ENCODE measurements around the gene FNDC3B. TPM values are rescaled to one million over a fixed set of nuclear protein-coding genes. Genes with fewer than 3 reads are reported as not detected.

The FNDC3B gene
- total RNA-seq, 1 experiment from 2014 or later = 48.6 TPM

DNA sequence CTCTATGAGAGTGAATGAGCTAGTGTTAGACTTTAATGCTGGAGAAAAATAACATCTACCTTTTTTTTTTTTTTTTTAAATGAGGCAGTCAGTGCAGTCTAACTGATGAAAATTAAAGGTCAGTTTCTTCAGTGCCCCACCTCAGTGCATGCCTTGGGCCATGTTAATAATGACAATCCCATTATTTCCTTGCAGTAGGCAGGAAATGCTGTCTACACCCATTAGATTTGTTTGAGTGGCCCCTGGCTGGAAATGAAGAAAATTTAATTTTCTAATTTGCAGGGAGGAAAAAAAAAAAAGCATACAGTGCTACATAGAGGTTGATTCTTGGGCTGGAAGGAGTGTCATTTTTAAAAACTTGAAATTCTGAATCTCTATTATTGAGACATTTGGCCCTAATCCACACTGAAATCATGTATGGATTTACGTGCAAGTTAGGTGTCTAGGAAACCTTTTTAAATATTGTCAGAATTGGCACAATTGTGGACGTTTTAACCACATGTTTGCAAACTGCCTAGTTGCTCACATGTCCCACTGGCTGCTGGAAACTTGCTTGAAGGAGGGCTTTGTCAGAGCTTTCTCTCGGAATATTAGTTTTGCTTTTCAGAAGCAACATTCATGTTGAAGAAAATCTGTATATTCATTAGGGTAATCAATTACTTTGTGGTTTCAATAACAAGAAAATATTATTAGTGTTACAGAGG lies 18.4 kb downstream of the FNDC3B start:
- BruUV-seq (replicated peaks) = no TSS peak
- DNase-seq = no peak
- Histone ChIP-seq H3F3A (ENCODE audit: low read length, unreplicated experiment) (no peaks in the 10 kb centered on the region), H3K4me1 (ENCODE audit: insufficient read depth, low read length) (peaks cover 14% of the 10 kb centered on the region), H3K79me2 (ENCODE audit: low read length) (peaks cover 95% of the 10 kb centered on the region), H2AFZ (ENCODE audit: low read length) (no peak overlapping the region), H3K4me3 (ENCODE audit: low read length) (no peak overlapping the region), H3K9me3 (ENCODE audit: low read length) (no peaks in the 10 kb centered on the region), H3K9me2 (replicated peaks; ENCODE audit: low read length) (no peaks in the 10 kb centered on the region), H4K20me1 (ENCODE audit: low read length) (peaks cover 73% of the 10 kb centered on the region), H3K36me3 (ENCODE audit: low read depth, low read length) (peaks cover 7% of the 10 kb centered on the region; the same call in 1 of the 2 replicates), H3K9ac (ENCODE audit: low read length) (no peak overlapping the region), H3K4me2 (ENCODE audit: low read length) (no peak overlapping the region), H3K27me3 (ENCODE audit: low read length) (no peaks in the 10 kb centered on the region), H3K27ac (ENCODE audit: low read length) (no peak overlapping the region)
- CTCF ChIA-PET = no interaction called here
- TF ChIP-seq EZH2phosphoT487 (IDR thresholded peaks at IDR 0.05; ENCODE audit: borderline replicate concordance, low read length) = no peak
- no peak for TF ChIP-seq EZH2 (IDR thresholded peaks at IDR 0.05; ENCODE audit: low read length, unreplicated experiment)
- TF ChIP-seq, protein P1, sequence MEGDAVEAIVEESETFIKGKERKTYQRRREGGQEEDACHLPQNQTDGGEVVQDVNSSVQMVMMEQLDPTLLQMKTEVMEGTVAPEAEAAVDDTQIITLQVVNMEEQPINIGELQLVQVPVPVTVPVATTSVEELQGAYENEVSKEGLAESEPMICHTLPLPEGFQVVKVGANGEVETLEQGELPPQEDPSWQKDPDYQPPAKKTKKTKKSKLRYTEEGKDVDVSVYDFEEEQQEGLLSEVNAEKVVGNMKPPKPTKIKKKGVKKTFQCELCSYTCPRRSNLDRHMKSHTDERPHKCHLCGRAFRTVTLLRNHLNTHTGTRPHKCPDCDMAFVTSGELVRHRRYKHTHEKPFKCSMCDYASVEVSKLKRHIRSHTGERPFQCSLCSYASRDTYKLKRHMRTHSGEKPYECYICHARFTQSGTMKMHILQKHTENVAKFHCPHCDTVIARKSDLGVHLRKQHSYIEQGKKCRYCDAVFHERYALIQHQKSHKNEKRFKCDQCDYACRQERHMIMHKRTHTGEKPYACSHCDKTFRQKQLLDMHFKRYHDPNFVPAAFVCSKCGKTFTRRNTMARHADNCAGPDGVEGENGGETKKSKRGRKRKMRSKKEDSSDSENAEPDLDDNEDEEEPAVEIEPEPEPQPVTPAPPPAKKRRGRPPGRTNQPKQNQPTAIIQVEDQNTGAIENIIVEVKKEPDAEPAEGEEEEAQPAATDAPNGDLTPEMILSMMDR (conservative IDR thresholded peaks at IDR 0.05; ENCODE audit: low read depth, low read length) = no peak
- POLR2A ChIA-PET (ENCODE audit: unreplicated experiment) = no interaction called here
- ATAC-seq = no peak
- intact Hi-C loops (cut with micrococcal nuclease) = no loop called here

DNA sequence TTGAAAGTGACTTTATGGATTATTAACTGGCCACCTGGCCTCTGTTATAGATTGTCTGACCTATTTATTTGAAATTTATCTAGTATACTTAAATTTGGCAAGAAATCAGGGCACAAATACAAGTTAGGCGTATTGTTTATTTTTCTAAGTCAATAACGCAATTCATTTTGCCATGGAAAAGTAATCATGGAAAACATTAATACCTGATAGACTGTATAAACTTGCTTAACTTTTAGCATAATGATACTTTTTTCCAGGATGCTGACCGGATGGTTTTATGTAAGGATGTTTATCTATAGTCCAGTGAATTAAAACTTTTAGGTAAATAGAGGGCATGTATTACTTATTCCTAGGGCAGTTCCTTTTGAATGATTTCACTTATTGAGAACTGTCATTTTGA lies 20.2 kb downstream of the FNDC3B start:
- Histone ChIP-seq H3K9me3 (ENCODE audit: low read length) (no peaks in the 10 kb centered on the region), H3K27ac (ENCODE audit: low read length) (no peak overlapping the region), H3K36me3 (ENCODE audit: low read depth, low read length) (peaks cover 8% of the 10 kb centered on the region; the same call in 1 of the 2 replicates), H3F3A (ENCODE audit: low read length, unreplicated experiment) (no peaks in the 10 kb centered on the region), H3K4me2 (ENCODE audit: low read length) (no peak overlapping the region), H3K4me1 (ENCODE audit: insufficient read depth, low read length) (peaks cover 14% of the 10 kb centered on the region), H3K27me3 (ENCODE audit: low read length) (no peaks in the 10 kb centered on the region), H3K9ac (ENCODE audit: low read length) (no peak overlapping the region), H3K9me2 (replicated peaks; ENCODE audit: low read length) (no peaks in the 10 kb centered on the region), H2AFZ (ENCODE audit: low read length) (no peak overlapping the region), H3K79me2 (ENCODE audit: low read length) (peaks cover 95% of the 10 kb centered on the region), H4K20me1 (ENCODE audit: low read length) (peaks cover 82% of the 10 kb centered on the region), H3K4me3 (ENCODE audit: low read length) (no peak overlapping the region)
- TF ChIP-seq EZH2phosphoT487 (IDR thresholded peaks at IDR 0.05; ENCODE audit: borderline replicate concordance, low read length) = no peak
- TF ChIP-seq EZH2 (IDR thresholded peaks at IDR 0.05; ENCODE audit: low read length, unreplicated experiment) = no peak
- TF ChIP-seq, protein P1 (conservative IDR thresholded peaks at IDR 0.05; ENCODE audit: low read depth, low read length) = no peak
- intact Hi-C loops (cut with micrococcal nuclease) = no loop called here
- no TSS peak for BruUV-seq (replicated peaks)
- POLR2A ChIA-PET (ENCODE audit: unreplicated experiment) = no interaction called here
- CTCF ChIA-PET = no interaction called here
- no peak for DNase-seq
- no peak for ATAC-seq

DNA sequence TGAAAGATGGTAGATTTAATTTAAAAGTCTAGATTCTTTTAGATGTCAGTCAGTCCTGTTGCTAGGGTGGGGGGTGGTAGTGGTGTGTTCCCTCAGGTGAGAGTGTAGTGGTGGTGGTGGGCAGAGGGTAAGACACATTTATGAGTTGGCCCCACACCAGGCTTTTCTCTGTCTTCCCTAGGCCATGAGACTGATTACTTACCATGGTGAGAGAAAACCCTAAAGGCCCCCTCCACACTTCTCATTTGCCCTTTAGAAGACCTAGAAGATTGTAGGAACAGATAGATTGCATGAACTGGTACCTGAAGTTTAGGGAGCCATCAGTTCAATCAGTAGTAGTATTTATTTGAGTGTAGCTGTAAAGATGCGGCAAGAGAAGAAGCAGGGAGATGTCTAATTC lies 20.9 kb downstream of the FNDC3B start:
- ChIA-PET CTCF (no interaction called here), POLR2A (ENCODE audit: unreplicated experiment) (no interaction called here)
- Histone ChIP-seq H3F3A (ENCODE audit: low read length, unreplicated experiment) (no peaks in the 10 kb centered on the region), H3K36me3 (ENCODE audit: low read depth, low read length) (peaks cover 9% of the 10 kb centered on the region; the same call in 1 of the 2 replicates), H3K27ac (ENCODE audit: low read length) (no peak overlapping the region), H3K9ac (ENCODE audit: low read length) (no peak overlapping the region), H3K27me3 (ENCODE audit: low read length) (no peaks in the 10 kb centered on the region), H3K4me1 (ENCODE audit: insufficient read depth, low read length) (peaks cover 15% of the 10 kb centered on the region), H3K4me2 (ENCODE audit: low read length) (no peak overlapping the region), H3K9me3 (ENCODE audit: low read length) (no peaks in the 10 kb centered on the region), H3K9me2 (replicated peaks; ENCODE audit: low read length) (no peaks in the 10 kb centered on the region), H4K20me1 (ENCODE audit: low read length) (peaks cover 83% of the 10 kb centered on the region), H3K4me3 (ENCODE audit: low read length) (no peak overlapping the region), H3K79me2 (ENCODE audit: low read length) (peaks cover 95% of the 10 kb centered on the region), H2AFZ (ENCODE audit: low read length) (no peak overlapping the region)
- DNase-seq (no peak), ATAC-seq (no peak)
- TF ChIP-seq, protein P1 (conservative IDR thresholded peaks at IDR 0.05; ENCODE audit: low read depth, low read length) = no peak
- TF ChIP-seq EZH2phosphoT487 (IDR thresholded peaks at IDR 0.05; ENCODE audit: borderline replicate concordance, low read length) (no peak), EZH2 (IDR thresholded peaks at IDR 0.05; ENCODE audit: low read length, unreplicated experiment) (no peak)
- intact Hi-C loops (cut with micrococcal nuclease) = no loop called here
- BruUV-seq (replicated peaks) = no TSS peak
